MCF 10A (cell line): ENCODE data around the gene ZBTB7C. TPM values are rescaled to one million over a fixed set of nuclear protein-coding genes. Genes with fewer than 3 reads are reported as not detected.

Source experiments
- BruUV-seq: library from RNA; stranded (reverse); fragments of 400-500 nt; replicated peaks from 2 replicates; lab custom pipeline; 2021; lab: Mats Ljungman, UMichigan
- CTCF ChIA-PET: fragments of 300-600 bp; sonication (Branson Sonifier 250); formaldehyde crosslinking; extraction: SDS; loops from one replicate; lab custom pipeline; 2021; ENCODE audit warnings: antibody characterized with exemption, inconsistent platforms; lab: Yijun Ruan, JAX
- POLR2A ChIA-PET: fragments of 300-600, 350-650 bp; sonication (Branson Sonifier 250); formaldehyde crosslinking; extraction: SDS; loops from one replicate; lab custom pipeline; 2020; ENCODE audit warnings: antibody characterized with exemption, inconsistent platforms; lab: Yijun Ruan, JAX
- DNase-seq: peaks from one replicate; pipeline ENCODE4 v3.0.0-alpha.2; 2018; ENCODE audit not compliant: unreplicated experiment
- H3K27ac Mint-ChIP-seq: one replicate; pipeline ENCODE4 v1.8.0; 2022; ENCODE audit warnings: mild to moderate bottlenecking, low read depth, mixed read lengths; ENCODE audit not compliant: unreplicated experiment
- H3K27me3 Mint-ChIP-seq: one replicate; pipeline ENCODE4 v1.8.0; 2022; ENCODE audit warnings: mixed read lengths; ENCODE audit not compliant: insufficient read depth, unreplicated experiment
- H3K36me3 Mint-ChIP-seq: one replicate; pipeline ENCODE4 v1.8.0; 2022; ENCODE audit warnings: mild to moderate bottlenecking, moderate library complexity, mixed read lengths; ENCODE audit not compliant: insufficient read depth, unreplicated experiment
- H3K4me1 Mint-ChIP-seq: one replicate; pipeline ENCODE4 v1.8.0; 2022; ENCODE audit warnings: mixed read lengths; ENCODE audit not compliant: insufficient read depth, unreplicated experiment
- H3K4me3 Mint-ChIP-seq: one replicate; pipeline ENCODE4 v1.8.0; 2022; ENCODE audit warnings: mild to moderate bottlenecking, moderate library complexity, mixed read lengths; ENCODE audit not compliant: unreplicated experiment
- H3K9me3 Mint-ChIP-seq: one replicate; pipeline ENCODE4 v1.8.0; 2022; ENCODE audit warnings: mixed read lengths; ENCODE audit not compliant: unreplicated experiment
- CTCF ChIP-seq: fragments of 200-600 bp; IDR thresholded peaks from one replicate; pipeline ENCODE4 v1.8.0; 2022; ENCODE audit warnings: antibody characterized with exemption, mild to moderate bottlenecking; ENCODE audit not compliant: unreplicated experiment
- intact Hi-C: fragments of 100-400 bp; cut with micrococcal nuclease; formaldehyde crosslinking; loops from 2 replicates; pipeline ENCODE4 v1.14.1; 2022
- total RNA-seq: library from RNA; stranded (reverse); gene quantifications from 2 replicates; pipeline ENCODE4 v1.2.3, GENCODE V29; 2022

The ZBTB7C gene
- total RNA-seq, 1 experiment from 2014 or later, result 0.42 TPM

GRCh38 chr18:48454261-48454757 lies 45.1 kb upstream of the ZBTB7C start:
- POLR2A ChIA-PET, result no interaction called here
- BruUV-seq, result no TSS peak
- peaks cover 23% of the 10 kb centered on the region for H3K4me1 Mint-ChIP-seq
- no peak overlapping the region for H3K27ac Mint-ChIP-seq
- no peak for TF ChIP-seq CTCF
- no peak overlapping the region for H3K4me3 Mint-ChIP-seq
- CTCF ChIA-PET, result interaction anchor here (11.9 kb wide), 1 partner anchor 9 kb away, joined by 137 read pairs; no protein-coding TSS in a partner anchor
- intact Hi-C loops, result no loop called here
- no peaks in the 10 kb centered on the region for H3K27me3 Mint-ChIP-seq
- no peaks in the 10 kb centered on the region for H3K36me3 Mint-ChIP-seq
- H3K9me3 Mint-ChIP-seq, result no peaks in the 10 kb centered on the region
- DNase-seq, result no peak

GRCh38 chr18:48453330-48454066 lies 44.3 kb upstream of the ZBTB7C start:
- BruUV-seq, result no TSS peak
- no peaks in the 10 kb centered on the region for H3K27me3 Mint-ChIP-seq
- intact Hi-C loops, result no loop called here
- ChIA-PET CTCF (interaction anchor here (1.5 to 11.9 kb wide), 3 partner anchors 8 to 430 kb away, joined by 6 to 137 read pairs (median 10); no protein-coding TSS in a partner anchor), POLR2A (no interaction called here)
- H3K9me3 Mint-ChIP-seq, result no peaks in the 10 kb centered on the region
- no peak for DNase-seq
- no peak overlapping the region for H3K4me3 Mint-ChIP-seq
- no peaks in the 10 kb centered on the region for H3K36me3 Mint-ChIP-seq
- H3K27ac Mint-ChIP-seq, result peak overlapping the region; percentile 95
- H3K4me1 Mint-ChIP-seq, result peaks cover 23% of the 10 kb centered on the region
- TF ChIP-seq CTCF, result no peak

GRCh38 chr18:48452861-48453323 lies 43.7 kb upstream of the ZBTB7C start:
- Mint-ChIP-seq H3K27me3 (no peaks in the 10 kb centered on the region), H3K36me3 (no peaks in the 10 kb centered on the region), H3K27ac (peak overlapping the region; percentile 95), H3K9me3 (no peaks in the 10 kb centered on the region), H3K4me1 (peaks cover 23% of the 10 kb centered on the region), H3K4me3 (no peak overlapping the region)
- no peak for TF ChIP-seq CTCF
- POLR2A ChIA-PET, result no interaction called here
- intact Hi-C loops, result no loop called here
- CTCF ChIA-PET, result interaction anchor here (0.5 to 1.8 kb wide), 7 partner anchors 10 to 435 kb away, joined by 3 to 10 read pairs (median 5); no protein-coding TSS in a partner anchor
- no peak for DNase-seq
- BruUV-seq, result no TSS peak

GRCh38 chr18:48450685-48451084 lies 41.5 kb upstream of the ZBTB7C start:
- POLR2A ChIA-PET, result no interaction called here
- H3K27ac Mint-ChIP-seq, result no peak overlapping the region
- CTCF ChIA-PET, result interaction anchor here (1.1 kb wide), 1 partner anchor 12 kb away, joined by 3 read pairs; no protein-coding TSS in a partner anchor
- DNase-seq, result no peak
- no peak overlapping the region for H3K4me3 Mint-ChIP-seq
- no peak for TF ChIP-seq CTCF
- no peaks in the 10 kb centered on the region for H3K27me3 Mint-ChIP-seq
- intact Hi-C loops, result no loop called here
- H3K4me1 Mint-ChIP-seq, result peaks cover 23% of the 10 kb centered on the region
- no peaks in the 10 kb centered on the region for H3K9me3 Mint-ChIP-seq
- H3K36me3 Mint-ChIP-seq, result no peaks in the 10 kb centered on the region
- BruUV-seq, result no TSS peak
